B cell (primary cell): ENCODE results near the gene MATN1. TPM values are rescaled to one million over a fixed set of nuclear protein-coding genes. Genes with fewer than 3 reads are reported as not detected.

ENCODE experiments used
- ATAC-seq: fragments of 200-7000 bp; cut with Tn5 transposase; one replicate; pipeline ENCODE4 v1.10.0; 2021; ENCODE audit warnings: low read depth, mild to moderate bottlenecking, moderate number of reproducible peaks, moderate library complexity
- CTCF ChIA-PET: fragments of 350-600 bp; sonication (Branson Sonifier 250); formaldehyde crosslinking; loops from one replicate; lab custom pipeline; 2021; ENCODE audit warnings: antibody characterized with exemption, inconsistent platforms; lab: Charles Lee
- POLR2A ChIA-PET: fragments of 350-600 bp; sonication (Branson Sonifier 250); formaldehyde crosslinking; loops from one replicate; lab custom pipeline; 2021; ENCODE audit warnings: antibody characterized with exemption; lab: Charles Lee
- DNase-seq: peaks from one replicate; pipeline ENCODE4 v3.0.0; 2013
- H2AFZ ChIP-seq: 2 replicates; pipeline ENCODE4 v1.6.1; 2012; ENCODE audit warnings: mild to moderate bottlenecking, low read depth, low read length; ENCODE audit not compliant: insufficient read depth, poor library complexity, severe bottlenecking
- H3K27ac ChIP-seq, 2 donors: 1 replicate in 1 of 2; 2 replicates in 1 of 2; pipeline ENCODE4 v1.5.1; 2012 to 2013; ENCODE audit warnings: low read length in 2 of 2, mild to moderate bottlenecking in 2 of 2, moderate library complexity in 1 of 2
- H3K27me3 ChIP-seq, 4 experiments: fragments of 200-600 bp in 1 of 4; sonication (generic) in 1 of 4; replicated peaks in 1 of 4; 1 replicate in 2 of 4; 2 replicates in 2 of 4; pipeline versions ENCODE4 v1.6.1 to v1.7.0; 2013 to 2016; ENCODE audit warnings: low read length in 3 of 4, mild to moderate bottlenecking in 2 of 4, mixed read lengths in 1 of 4, moderate library complexity in 1 of 4; ENCODE audit not compliant: insufficient read depth in 4 of 4, control insufficient read depth in 3 of 4; ENCODE audit errors: control extremely low read depth in 1 of 4
- H3K36me3 ChIP-seq, 2 experiments: replicated peaks in 1 of 2; 1 replicate in 1 of 2; 2 replicates in 1 of 2; pipeline versions ENCODE4 v1.6.1 to v1.7.1; 2013; ENCODE audit warnings: low read length in 1 of 2; ENCODE audit not compliant: insufficient read depth in 2 of 2, control insufficient read depth in 1 of 2; ENCODE audit errors: control extremely low read depth in 1 of 2, extremely low read depth in 1 of 2
- H3K4me1 ChIP-seq, 2 donors: fragments of 200-600 bp in 1 of 2; sonication (generic) in 1 of 2; 1 replicate in 1 of 2; 2 replicates in 1 of 2; pipeline versions ENCODE4 v1.5.1 to v1.6.1; 2013 to 2017; ENCODE audit warnings: low read length in 2 of 2; ENCODE audit not compliant: control insufficient read depth in 2 of 2, insufficient read depth in 2 of 2
- H3K4me2 ChIP-seq: replicated peaks from 2 replicates; pipeline ENCODE3; 2012; ENCODE audit warnings: mild to moderate bottlenecking, low read depth, low read length; ENCODE audit not compliant: poor library complexity, severe bottlenecking
- H3K4me3 ChIP-seq, 5 experiments: fragments of 200-600 bp in 1 of 5; sonication (generic) in 1 of 5; 1 replicate in 3 of 5; 2 replicates in 2 of 5; pipeline versions ENCODE4 v1.5.1 to v1.7.0; 2011 to 2016; ENCODE audit warnings: low read length in 4 of 5, mild to moderate bottlenecking in 4 of 5, low read depth in 2 of 5, control low read depth in 1 of 5, moderate library complexity in 1 of 5; ENCODE audit not compliant: insufficient read depth in 1 of 5; ENCODE audit errors: control extremely low read depth in 1 of 5, extremely low read depth in 1 of 5
- H3K79me2 ChIP-seq: fragments of 200-600 bp; sonication (generic); one replicate; pipeline ENCODE4 v1.6.0; 2016; ENCODE audit warnings: low read length; ENCODE audit not compliant: control insufficient read depth, insufficient read depth
- H3K9ac ChIP-seq: fragments of 200-600 bp; sonication (generic); 2 replicates; pipeline ENCODE4 v1.6.1; 2017; ENCODE audit warnings: mild to moderate bottlenecking, low read length, moderate library complexity
- H3K9me3 ChIP-seq, 3 donors: one replicate each; pipeline versions ENCODE4 v1.6.1 to v1.7.1; 2013; ENCODE audit warnings: low read length in 2 of 3; ENCODE audit not compliant: control insufficient read depth in 2 of 3, insufficient read depth in 1 of 3; ENCODE audit errors: control extremely low read depth in 1 of 3
- H4K20me1 ChIP-seq: 2 replicates; pipeline ENCODE4 v1.6.0; 2012; ENCODE audit warnings: mild to moderate bottlenecking, low read length; ENCODE audit not compliant: insufficient read depth, control insufficient read depth, poor library complexity, severe bottlenecking
- H3K27ac Mint-ChIP-seq: one replicate; pipeline ENCODE4 v1.8.0; 2021; ENCODE audit warnings: mixed read lengths
- H3K27me3 Mint-ChIP-seq: one replicate; pipeline ENCODE4 v1.8.0; 2021; ENCODE audit warnings: mixed read lengths
- H3K4me1 Mint-ChIP-seq: one replicate; pipeline ENCODE4 v1.8.0; 2021; ENCODE audit warnings: mixed read lengths
- H3K4me3 Mint-ChIP-seq: one replicate; pipeline ENCODE4 v1.8.0; 2021; ENCODE audit warnings: mixed read lengths
- H3K9me3 Mint-ChIP-seq: one replicate; pipeline ENCODE4 v1.8.0; 2022; ENCODE audit warnings: mixed read lengths; ENCODE audit not compliant: insufficient read depth
- EZH2 ChIP-seq: IDR thresholded peaks from 2 replicates; pipeline ENCODE4 v1.6.1; 2012; ENCODE audit warnings: borderline replicate concordance, low read depth, mild to moderate bottlenecking, moderate library complexity, low read length; ENCODE audit not compliant: insufficient read depth, poor library complexity, severe bottlenecking
- WGBS: methylation state at CpG from one replicate; pipeline ENCODE4 v1.1.5; 2013; ENCODE audit warnings: missing lambda C conversion rate; ENCODE audit not compliant: insufficient coverage; 5-methylcytosine and 5-hydroxymethylcytosine counted together
- intact Hi-C: fragments of 100-400 bp; cut with micrococcal nuclease; formaldehyde crosslinking; loops from one replicate; pipeline ENCODE4 v1.10.0; 2022
- polyA plus RNA-seq: library from polyadenylated mRNA; depleted of rRNA; stranded (reverse); fragments of >200 nt; gene quantifications from 2 replicates; pipeline ENCODE4 v1.2.3, GENCODE V29; 2012
- total RNA-seq, 2 donors: library from RNA; stranded (reverse); fragments of 120-200 nt in 1 of 2; gene quantifications; 1 replicate in 1 of 2; 2 replicates in 1 of 2; pipeline versions ENCODE4 v1.2.3 to v1.2.4, GENCODE V29; 2013 to 2022
- TF ChIP-seq, protein P1 (sequence below): fragments of 200-600 bp; IDR thresholded peaks from one replicate; pipeline ENCODE4 v1.8.0; 2022; ENCODE audit warnings: antibody characterized with exemption, mild to moderate bottlenecking

MATN1 gene
- total and polyA plus RNA-seq, 2 donors (not counting 1 experiment from before 2014, with no cell fraction given), result 2.5 to 3.2 TPM

DNA sequence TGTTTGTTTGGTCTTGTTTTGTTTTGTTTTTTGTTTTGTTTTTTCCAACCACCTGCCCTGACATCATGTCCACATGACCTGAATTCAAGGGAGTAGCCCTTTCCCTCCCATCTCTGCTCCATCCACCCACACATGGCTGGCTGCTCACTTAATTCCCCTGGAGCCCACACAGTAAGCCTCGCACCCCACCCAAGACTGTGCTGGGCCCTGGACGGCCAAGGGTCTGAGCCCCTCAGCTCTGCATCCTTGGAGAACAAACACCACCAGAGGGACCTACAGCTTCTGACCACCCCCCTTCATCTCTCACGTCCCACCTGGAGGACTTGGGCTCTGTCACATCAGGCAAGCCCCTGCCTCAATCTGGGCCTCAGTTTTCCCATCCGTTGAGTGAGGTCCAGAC, 39.1 kb downstream of the MATN1 start:
- ATAC-seq, result no peak

DNA sequence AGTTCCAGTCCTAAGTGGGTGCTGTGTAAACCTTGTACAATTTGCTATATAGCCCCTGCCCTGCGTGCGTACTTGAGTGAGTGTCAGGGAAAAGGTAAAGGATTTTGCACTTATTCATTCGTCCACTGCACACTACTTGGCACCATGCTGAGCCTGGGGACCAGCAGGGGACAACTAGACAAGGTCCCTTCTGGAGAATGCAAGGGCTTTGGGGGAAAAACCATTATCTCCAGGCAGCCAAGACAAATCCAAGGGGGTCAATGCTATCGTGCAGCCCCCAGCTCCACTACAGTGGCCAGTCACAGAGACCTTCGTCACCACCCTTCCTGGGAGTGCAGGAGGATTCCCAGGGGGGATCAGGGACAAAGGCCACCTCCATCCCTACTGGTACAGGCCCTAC, 39.7 kb downstream of the MATN1 start:
- Histone ChIP-seq H3K27me3 (peaks cover 0 to 41% (median 18%) of the 10 kb centered on the region in 4 experiments), H2AFZ (no peak overlapping the region), H4K20me1 (no peaks in the 10 kb centered on the region), H3K4me2 (no peak overlapping the region), H3K9me3 (peaks cover 0 to 23% (median 4%) of the 10 kb centered on the region in 3 donors), H3K4me3 (no peak overlapping the region), H3K27ac (no peak overlapping the region), H3K4me1 (peaks cover 9 to 14% of the 10 kb centered on the region in 2 donors), H3K36me3 (no peaks in the 10 kb centered on the region), H3K79me2 (no peaks in the 10 kb centered on the region), H3K9ac (no peak overlapping the region)
- 85% methylated on average over 4 of the region's 5 CpGs for WGBS
- Mint-ChIP-seq H3K27me3 (peaks cover 55% of the 10 kb centered on the region), H3K4me3 (no peak overlapping the region), H3K4me1 (no peaks in the 10 kb centered on the region), H3K27ac (no peak overlapping the region), H3K9me3 (peaks cover under 1% of the 10 kb centered on the region)
- CTCF ChIA-PET, result no interaction called here
- TF ChIP-seq, protein P1, sequence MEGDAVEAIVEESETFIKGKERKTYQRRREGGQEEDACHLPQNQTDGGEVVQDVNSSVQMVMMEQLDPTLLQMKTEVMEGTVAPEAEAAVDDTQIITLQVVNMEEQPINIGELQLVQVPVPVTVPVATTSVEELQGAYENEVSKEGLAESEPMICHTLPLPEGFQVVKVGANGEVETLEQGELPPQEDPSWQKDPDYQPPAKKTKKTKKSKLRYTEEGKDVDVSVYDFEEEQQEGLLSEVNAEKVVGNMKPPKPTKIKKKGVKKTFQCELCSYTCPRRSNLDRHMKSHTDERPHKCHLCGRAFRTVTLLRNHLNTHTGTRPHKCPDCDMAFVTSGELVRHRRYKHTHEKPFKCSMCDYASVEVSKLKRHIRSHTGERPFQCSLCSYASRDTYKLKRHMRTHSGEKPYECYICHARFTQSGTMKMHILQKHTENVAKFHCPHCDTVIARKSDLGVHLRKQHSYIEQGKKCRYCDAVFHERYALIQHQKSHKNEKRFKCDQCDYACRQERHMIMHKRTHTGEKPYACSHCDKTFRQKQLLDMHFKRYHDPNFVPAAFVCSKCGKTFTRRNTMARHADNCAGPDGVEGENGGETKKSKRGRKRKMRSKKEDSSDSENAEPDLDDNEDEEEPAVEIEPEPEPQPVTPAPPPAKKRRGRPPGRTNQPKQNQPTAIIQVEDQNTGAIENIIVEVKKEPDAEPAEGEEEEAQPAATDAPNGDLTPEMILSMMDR, result no peak
- no peak for TF ChIP-seq EZH2
- POLR2A ChIA-PET, result no interaction called here
- ATAC-seq, result no peak
- no peak for DNase-seq
- intact Hi-C loops, result no loop called here

More for the DNA sequence above, 39.1 kb downstream of the MATN1 start:
- Histone ChIP-seq H4K20me1 (no peaks in the 10 kb centered on the region), H3K36me3 (no peaks in the 10 kb centered on the region), H2AFZ (no peak overlapping the region), H3K4me2 (peak overlapping the region; percentile 65), H3K9ac (no peak overlapping the region), H3K27ac (no peak overlapping the region), H3K27me3 (peaks cover 0 to 41% (median 18%) of the 10 kb centered on the region in 4 experiments), H3K79me2 (no peaks in the 10 kb centered on the region), H3K4me1 (peaks cover 9 to 14% of the 10 kb centered on the region in 2 donors), H3K4me3 (no peak overlapping the region), H3K9me3 (peaks cover 0 to 18% (median 4%) of the 10 kb centered on the region in 3 donors)
- POLR2A ChIA-PET, result no interaction called here
- peaks cover 56% of the 10 kb centered on the region for H3K27me3 Mint-ChIP-seq
- TF ChIP-seq EZH2, result no peak
- TF ChIP-seq, protein P1, result no peak
- H3K27ac Mint-ChIP-seq, result no peak overlapping the region
- DNase-seq, result no peak
- H3K4me3 Mint-ChIP-seq, result no peak overlapping the region
- H3K9me3 Mint-ChIP-seq, result no peaks in the 10 kb centered on the region
- intact Hi-C loops, result no loop called here
- 93% methylated on average over 4 of the region's 4 CpGs for WGBS
- CTCF ChIA-PET, result no interaction called here
- no peaks in the 10 kb centered on the region for H3K4me1 Mint-ChIP-seq
